H1 (cell line): ENCODE measurements around the gene CCDC106. TPM values are rescaled to one million over a fixed set of nuclear protein-coding genes. Genes with fewer than 3 reads are reported as not detected.

Source experiments
- CTCF ChIA-PET: fragments of 300-600 bp; sonication (Branson Sonifier 250); formaldehyde crosslinking; loops from one replicate; lab custom pipeline; 2021; ENCODE audit not compliant: partially characterized antibody; lab: Charles Lee
- POLR2A ChIA-PET: fragments of 300-600 bp; sonication (Branson Sonifier 250); formaldehyde crosslinking; loops from one replicate; lab custom pipeline; 2021; ENCODE audit warnings: inconsistent platforms; ENCODE audit not compliant: partially characterized antibody; lab: Charles Lee
- DNase-seq, 2 experiments: peaks; one replicate each; pipeline versions ENCODE4 v3.0.0 to v3.0.0-alpha.2; 2010 to 2022; ENCODE audit warnings: low spot score in 2 of 2, low read depth in 1 of 2, mixed read lengths in 1 of 2
- FAIRE-seq: peaks from 2 replicates; lab custom pipeline; 2011; peaks lifted over from hg19 to GRCh38; lab: Jason Lieb, UNC
- H2AFZ ChIP-seq: 2 replicates; pipeline ENCODE4 v1.8.1; 2012; ENCODE audit warnings: low read length, inconsistent platforms
- H2AK5ac ChIP-seq: 2 replicates; pipeline ENCODE4 v1.6.1; 2013; ENCODE audit warnings: low read depth, low read length
- H2BK120ac ChIP-seq: replicated peaks from 2 replicates; pipeline ENCODE3; 2013; ENCODE audit warnings: low read depth, low read length, inconsistent platforms
- H2BK12ac ChIP-seq: 2 replicates; pipeline ENCODE4 v1.6.1; 2013; ENCODE audit warnings: low read depth, low read length
- H2BK15ac ChIP-seq: 2 replicates; pipeline ENCODE4 v1.6.1; 2013; ENCODE audit warnings: low read length
- H2BK20ac ChIP-seq: 2 replicates; pipeline ENCODE4 v1.6.1; 2013; ENCODE audit warnings: low read length
- H2BK5ac ChIP-seq: 2 replicates; pipeline ENCODE4 v1.6.1; 2013; ENCODE audit warnings: low read depth, low read length
- H3K14ac ChIP-seq: 2 replicates; pipeline ENCODE4 v1.6.1; 2013; ENCODE audit warnings: inconsistent platforms; ENCODE audit not compliant: insufficient read length
- H3K18ac ChIP-seq: 2 replicates; pipeline ENCODE4 v1.6.1; 2013; ENCODE audit warnings: low read length; ENCODE audit errors: extremely low read depth
- H3K23ac ChIP-seq: 2 replicates; pipeline ENCODE4 v1.6.1; 2013; ENCODE audit warnings: inconsistent platforms; ENCODE audit not compliant: insufficient read length
- H3K23me2 ChIP-seq: 2 replicates; pipeline ENCODE4 v1.6.1; 2013; ENCODE audit warnings: low read depth, low read length
- H3K27ac ChIP-seq: 2 replicates; pipeline ENCODE4 v1.6.1; 2011; ENCODE audit warnings: low read depth, low read length, inconsistent platforms
- H3K27me3 ChIP-seq, 4 experiments: replicated peaks in 1 of 4; 1 replicate in 1 of 4; 2 replicates in 3 of 4; pipeline versions ENCODE4 v1.6.1 to v1.8.1; 2011 to 2013; ENCODE audit warnings: low read length in 3 of 4, mild to moderate bottlenecking in 3 of 4, inconsistent platforms in 2 of 4, mixed read lengths in 2 of 4, moderate library complexity in 1 of 4; ENCODE audit not compliant: control insufficient read depth in 3 of 4, insufficient read depth in 3 of 4; ENCODE audit errors: extremely low read depth in 1 of 4
- H3K36me3 ChIP-seq, 4 experiments: 2 replicates each; pipeline versions ENCODE4 v1.6.1 to v1.8.1; 2011 to 2013; ENCODE audit warnings: mild to moderate bottlenecking in 4 of 4, low read length in 3 of 4, moderate library complexity in 2 of 4, control low read depth in 1 of 4, inconsistent platforms in 1 of 4; ENCODE audit not compliant: insufficient read depth in 4 of 4, control insufficient read depth in 2 of 4
- H3K4ac ChIP-seq: replicated peaks from 2 replicates; pipeline ENCODE3; 2013; ENCODE audit warnings: low read length, low read depth, mixed read lengths, inconsistent platforms; ENCODE audit not compliant: insufficient read length
- H3K4me1 ChIP-seq, 4 experiments: replicated peaks in 1 of 4; 1 replicate in 1 of 4; 2 replicates in 3 of 4; pipeline versions ENCODE4 v1.6.1 to v1.8.1; 2011 to 2013; ENCODE audit warnings: low read length in 3 of 4, inconsistent platforms in 2 of 4, mixed read lengths in 1 of 4; ENCODE audit not compliant: insufficient read depth in 4 of 4, control insufficient read depth in 3 of 4
- H3K4me2 ChIP-seq, 2 experiments: 2 replicates each; pipeline versions ENCODE4 v1.6.1 to v1.8.1; 2011 to 2013; ENCODE audit warnings: low read depth in 2 of 2, low read length in 2 of 2, control low read depth in 1 of 2, inconsistent platforms in 1 of 2, mild to moderate bottlenecking in 1 of 2; ENCODE audit not compliant: insufficient read depth in 1 of 2
- H3K4me3 ChIP-seq, 4 experiments: fragments of 200-600, 300-600 bp in 1 of 4; sonication (generic), shearing (Covaris generic), sonication (Bioruptor Twin) in 1 of 4; 2 replicates each; pipeline versions ENCODE4 v1.5.1 to v1.8.1; 2011 to 2016; ENCODE audit warnings: low read length in 4 of 4, low read depth in 3 of 4, control low read depth in 2 of 4, inconsistent platforms in 2 of 4, mild to moderate bottlenecking in 2 of 4, mixed read lengths in 1 of 4, moderate library complexity in 1 of 4; ENCODE audit not compliant: insufficient read depth in 2 of 4; ENCODE audit errors: extremely low read depth in 1 of 4
- H3K56ac ChIP-seq: replicated peaks from 2 replicates; pipeline ENCODE3; 2013; ENCODE audit warnings: low read depth, mild to moderate bottlenecking, mixed read lengths, low read length, inconsistent platforms; ENCODE audit not compliant: insufficient read length
- H3K79me1 ChIP-seq: 2 replicates; pipeline ENCODE4 v1.6.1; 2013; ENCODE audit warnings: low read depth, low read length, control low read depth
- H3K79me2 ChIP-seq, 2 experiments: 2 replicates each; pipeline versions ENCODE4 v1.6.1 to v1.8.1; 2012 to 2013; ENCODE audit warnings: low read length in 2 of 2, mild to moderate bottlenecking in 2 of 2, inconsistent platforms in 1 of 2; ENCODE audit not compliant: insufficient read depth in 2 of 2, control insufficient read depth in 1 of 2
- H3K9ac ChIP-seq, 4 experiments: replicated peaks in 1 of 4; 1 replicate in 1 of 4; 2 replicates in 3 of 4; pipeline versions ENCODE4 v1.6.1 to v1.8.1; 2011 to 2013; ENCODE audit warnings: low read depth in 3 of 4, low read length in 3 of 4, control low read depth in 2 of 4, mild to moderate bottlenecking in 2 of 4, moderate library complexity in 2 of 4, inconsistent platforms in 1 of 4; ENCODE audit errors: extremely low read depth in 1 of 4
- H3K9me3 ChIP-seq, 2 experiments: 2 replicates each; pipeline versions ENCODE4 v1.6.1 to v1.8.1; 2012 to 2013; ENCODE audit warnings: mild to moderate bottlenecking in 2 of 2, moderate library complexity in 2 of 2, control low read depth in 1 of 2, inconsistent platforms in 1 of 2, low read depth in 1 of 2, low read length in 1 of 2, mixed read lengths in 1 of 2; ENCODE audit not compliant: insufficient read depth in 2 of 2
- H4K20me1 ChIP-seq, 2 experiments: replicated peaks in 1 of 2; 2 replicates each; pipeline versions ENCODE3 to v1.8.1; 2011 to 2013; ENCODE audit warnings: inconsistent platforms in 2 of 2, low read length in 2 of 2, mild to moderate bottlenecking in 1 of 2; ENCODE audit not compliant: insufficient read depth in 2 of 2, control insufficient read depth in 1 of 2
- H4K5ac ChIP-seq: 2 replicates; pipeline ENCODE4 v1.6.1; 2013; ENCODE audit warnings: low read length, low read depth, mixed read lengths, inconsistent platforms; ENCODE audit not compliant: insufficient read length
- H4K8ac ChIP-seq: 2 replicates; pipeline ENCODE4 v1.8.0; 2013; ENCODE audit warnings: mild to moderate bottlenecking, moderate library complexity, low read length, inconsistent platforms; ENCODE audit not compliant: insufficient read depth; ENCODE audit errors: extremely low read depth
- H4K91ac ChIP-seq: replicated peaks from 2 replicates; pipeline ENCODE3; 2013; ENCODE audit warnings: low read length, mixed read lengths, inconsistent platforms; ENCODE audit not compliant: insufficient read length
- CTBP2 ChIP-seq: IDR thresholded peaks from 2 replicates; pipeline ENCODE4 v1.7.0; 2011; ENCODE audit warnings: borderline replicate concordance, mild to moderate bottlenecking, moderate library complexity, mixed read lengths, low read length; ENCODE audit not compliant: insufficient read depth, insufficient read length
- EGR1 ChIP-seq: IDR thresholded peaks from 2 replicates; pipeline ENCODE4 v1.6.1; 2011; ENCODE audit warnings: low read depth, low read length, borderline replicate concordance
- EP300 ChIP-seq, 2 experiments: IDR thresholded peaks; 1 replicate in 1 of 2; 2 replicates in 1 of 2; pipeline ENCODE4 v1.6.1; 2011 to 2012; ENCODE audit warnings: low read depth in 2 of 2, low read length in 2 of 2, mild to moderate bottlenecking in 2 of 2, borderline replicate concordance in 1 of 2, inconsistent platforms in 1 of 2, moderate library complexity in 1 of 2
- NRF1 ChIP-seq: IDR thresholded peaks from 2 replicates; pipeline ENCODE4 v1.6.1; 2011; ENCODE audit warnings: mild to moderate bottlenecking, low read depth, low read length, improper control_type of control experiment
- RFX5 ChIP-seq: IDR thresholded peaks from 2 replicates; pipeline ENCODE4 v1.6.1; 2011; ENCODE audit warnings: low read depth, low read length, improper control_type of control experiment, borderline replicate concordance
- TCF12 ChIP-seq: IDR thresholded peaks from 2 replicates; pipeline ENCODE4 v1.6.1; 2011; ENCODE audit warnings: low read depth, mild to moderate bottlenecking, low read length
- USF2 ChIP-seq: IDR thresholded peaks from 2 replicates; pipeline ENCODE4 v1.6.1; 2011; ENCODE audit warnings: low read length, improper control_type of control experiment
- WGBS, 2 experiments: shearing (Covaris generic) in 1 of 2; methylation state at CpG; one replicate each; pipeline versions ENCODE4 v1.1.6 to v1.1.7; 2013 to 2015; ENCODE audit warnings: low lambda C conversion rate in 2 of 2, mixed read lengths in 2 of 2, inconsistent platforms in 1 of 2, low coverage in 1 of 2, missing lambda C conversion rate in 1 of 2; ENCODE audit not compliant: insufficient replicate concordance in 2 of 2, insufficient coverage in 1 of 2, insufficient read length in 1 of 2; ENCODE audit errors: extremely low coverage in 1 of 2, missing lambda C conversion rate in 1 of 2; 5-methylcytosine and 5-hydroxymethylcytosine counted together
- polyA plus RNA-seq, 7 experiments: library from polyadenylated mRNA; depleted of rRNA in 3 of 7; stranded (reverse) in 5 of 7; unstranded in 2 of 7; fragments of >200 nt in 5 of 7; fragments of 200-250 nt in 2 of 7; gene quantifications; 1 replicate in 5 of 7; 2 replicates in 1 of 7; 4 replicates in 1 of 7; pipeline versions ENCODE4 v1.2.1 to v1.2.3, GENCODE V29; 2011 to 2013; ENCODE audit warnings: missing spikeins in 2 of 7, mixed read lengths in 2 of 7
- total RNA-seq: library from RNA; stranded (reverse); fragmentation: NEBNext Ultra II Directional; extraction: Animal tissue kit (Norgen Biotek cat#: 25700); gene quantifications from 2 replicates; pipeline ENCODE4 v1.2.1, GENCODE V29; 2021

CCDC106 gene
- total and polyA plus RNA-seq, 2 of the 8 experiments (the other 6 are each of a cell fraction or from before 2014, with no cell fraction given) = 12.0 to 20.1 TPM

DNA sequence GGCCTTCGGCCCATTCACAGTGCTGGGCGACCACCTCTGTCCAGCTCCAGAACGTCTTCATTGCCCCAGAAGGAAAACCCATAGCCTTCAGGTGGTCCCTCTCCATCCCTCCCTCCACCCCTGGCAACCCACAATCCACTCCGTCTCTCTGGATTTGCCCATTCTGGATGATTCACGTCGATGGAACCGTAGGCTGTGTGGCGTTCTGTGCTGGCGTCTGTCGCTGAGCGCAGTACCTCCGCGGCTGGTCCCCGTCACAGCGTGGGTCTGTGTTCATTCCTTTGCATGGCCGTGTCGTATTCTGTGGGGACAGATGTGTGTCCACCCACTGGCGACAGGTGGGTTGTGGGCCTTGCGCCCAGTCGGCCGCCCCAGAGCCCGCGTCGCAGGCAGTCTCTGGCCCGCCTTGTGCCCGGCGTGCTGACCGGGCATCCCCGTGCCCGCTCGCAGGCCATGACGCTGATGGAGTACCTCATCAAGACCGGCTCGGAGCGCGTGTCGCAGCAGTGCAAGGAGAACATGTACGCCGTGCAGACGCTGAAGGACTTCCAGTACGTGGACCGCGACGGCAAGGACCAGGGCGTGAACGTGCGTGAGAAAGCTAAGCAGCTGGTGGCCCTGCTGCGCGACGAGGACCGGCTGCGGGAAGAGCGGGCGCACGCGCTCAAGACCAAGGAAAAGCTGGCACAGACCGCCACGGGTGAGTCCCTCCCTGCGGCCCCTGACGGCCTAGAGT, 37.1 kb downstream of the CCDC106 start:
- peaks cover 0 to 36% of the 10 kb centered on the region in 2 experiments; a peak in 2 of 4 replicates for H3K79me2 ChIP-seq
- H3K36me3 ChIP-seq = peaks cover 0 to 31% (median 16%) of the 10 kb centered on the region in 4 experiments; a peak in 6 of 8 replicates
- CTCF ChIA-PET = interaction anchor here (1.7 kb wide), 1 partner anchor 13 kb away, joined by 4 read pairs; no protein-coding TSS in a partner anchor

More for the DNA sequence above, 37.1 kb downstream of the CCDC106 start:
- Histone ChIP-seq H3K4me2 (no peak overlapping the region), H3K79me1 (peaks cover 13% of the 10 kb centered on the region), H2BK5ac (no peak overlapping the region), H2BK20ac (no peak overlapping the region), H3K4me3 (no peak overlapping the region), H4K8ac (peak overlapping the region; percentile 0; the same call in 1 of the 2 replicates), H2BK15ac (no peak overlapping the region), H2AK5ac (no peak overlapping the region), H3K14ac (no peak overlapping the region), H3K4me1 (no peaks in the 10 kb centered on the region), H4K5ac (no peak overlapping the region), H3K23ac (no peak overlapping the region), H3K9ac (no peak overlapping the region), H3K56ac (no peak overlapping the region), H3K4ac (no peak overlapping the region), H2BK120ac (no peak overlapping the region), H3K23me2 (no peaks in the 10 kb centered on the region), H3K9me3 (no peaks in the 10 kb centered on the region), H3K27ac (no peak overlapping the region), H2AFZ (no peak overlapping the region), H2BK12ac (no peak overlapping the region), H3K18ac (no peak overlapping the region), H3K27me3 (no peaks in the 10 kb centered on the region; a peak in 1 of 7 replicates), H4K20me1 (peaks cover 8 to 35% of the 10 kb centered on the region in 2 experiments), H4K91ac (no peak overlapping the region)
- TF ChIP-seq CTBP2 (no peak), EP300 (IDR thresholded peaks at IDR 0.05; ENCODE audit: borderline replicate concordance in 1 of 2, low read depth in 2 of 2, low read length in 2 of 2) (no peak), NRF1 (no peak), EGR1 (no peak), USF2 (no peak), RFX5 (no peak), TCF12 (no peak)
- 92% methylated on average over 52 of the region's 60 CpGs; no CpG with 5 or more reads in 1 of the 2 experiments for WGBS, 2 experiments
- POLR2A ChIA-PET = interaction anchor here (1.1 to 1.8 kb wide), 4 partner anchors 9 to 38 kb away, joined by 3 to 4 read pairs (median 4); no protein-coding TSS in a partner anchor
- no peak for DNase-seq
- FAIRE-seq = no peak
